HepG2 (cell line): ENCODE measurements around the gene SLC43A3. TPM values are rescaled to one million over a fixed set of nuclear protein-coding genes. Genes with fewer than 3 reads are reported as not detected.
A peak's percentile ranks its signal among the peaks of the same experiment; 100 is the strongest.

Experiments used
- ATAC-seq: fragments of 200-7000 bp; cut with Tn5 transposase; 3 replicates; pipeline ENCODE4 v1.9.1; 2020; ENCODE audit warnings: mild to moderate bottlenecking, moderate library complexity
- BruUV-seq: library from RNA; stranded (reverse); fragments of 400-500 nt; replicated peaks from 2 replicates; lab custom pipeline; 2021; lab: Mats Ljungman, UMichigan
- CTCF ChIA-PET: fragments of 300-600 bp; formaldehyde crosslinking; extraction: SDS; loops from one replicate; lab custom pipeline; 2021; ENCODE audit warnings: low total read pairs, inconsistent platforms, low intra/inter-chr PET ratio; lab: Yijun Ruan, JAX
- POLR2A ChIA-PET: fragments of 350-600 bp; sonication (Branson Sonifier 250); formaldehyde crosslinking; loops from one replicate; lab custom pipeline; 2020; ENCODE audit warnings: antibody characterized with exemption, inconsistent platforms; lab: Yijun Ruan, JAX
- DNase-seq: peaks from one replicate; pipeline ENCODE4 v3.0.0-alpha.2; 2015; ENCODE audit warnings: low spot score
- FAIRE-seq: peaks from 3 replicates; lab custom pipeline; 2011; peaks lifted over from hg19 to GRCh38; lab: Jason Lieb, UNC
- H2AFZ ChIP-seq: one replicate; pipeline ENCODE4 v1.6.1; 2011; ENCODE audit warnings: low read length, inconsistent platforms
- H3K27ac ChIP-seq: fragments of 300-600 bp; 3 replicates; pipeline ENCODE4 v1.8.0; 2011; ENCODE audit warnings: mixed run types, mild to moderate bottlenecking, mixed read lengths, low read length, inconsistent platforms; ENCODE audit not compliant: insufficient read depth; ENCODE audit errors: extremely low read length
- H3K27me3 ChIP-seq, 2 experiments: fragments of 200-600 bp in 1 of 2; 2 replicates in 1 of 2; 3 replicates in 1 of 2; pipeline versions ENCODE4 v1.6.0 to v1.8.0; 2011; ENCODE audit warnings: low read length in 2 of 2, mild to moderate bottlenecking in 2 of 2, moderate library complexity in 2 of 2, inconsistent platforms in 1 of 2; ENCODE audit not compliant: insufficient read depth in 2 of 2, control insufficient read depth in 1 of 2
- H3K36me3 ChIP-seq, 2 experiments: fragments of 200-600 bp in 1 of 2; replicated peaks in 1 of 2; 2 replicates in 1 of 2; 3 replicates in 1 of 2; pipeline versions ENCODE4 v1.5.1 to v1.8.0; 2011; ENCODE audit warnings: low read length in 2 of 2, inconsistent platforms in 1 of 2; ENCODE audit not compliant: insufficient read depth in 2 of 2, control insufficient read depth in 1 of 2
- H3K4me1 ChIP-seq: 2 replicates; pipeline ENCODE4 v1.5.1; 2012; ENCODE audit warnings: low read length, inconsistent platforms; ENCODE audit not compliant: insufficient read depth
- H3K4me2 ChIP-seq: 2 replicates; pipeline ENCODE4 v1.6.0; 2011; ENCODE audit warnings: low read depth, low read length, inconsistent platforms
- H3K4me3 ChIP-seq, 3 experiments: fragments of 200-600 bp in 1 of 3; sonication (generic), shearing (Covaris generic) in 1 of 3; replicated peaks in 1 of 3; 2 replicates each; pipeline ENCODE4 v1.5.1; 2011 to 2016; ENCODE audit warnings: low read length in 3 of 3, inconsistent platforms in 2 of 3, low read depth in 2 of 3, mild to moderate bottlenecking in 2 of 3, control low read depth in 1 of 3, mixed read lengths in 1 of 3; ENCODE audit not compliant: insufficient read depth in 1 of 3
- H3K79me2 ChIP-seq: one replicate; pipeline ENCODE4 v1.6.1; 2011; ENCODE audit warnings: low read length, inconsistent platforms; ENCODE audit not compliant: insufficient read depth
- H3K9ac ChIP-seq: 2 replicates; pipeline ENCODE4 v1.6.0; 2011; ENCODE audit warnings: mild to moderate bottlenecking, low read depth, low read length, inconsistent platforms; ENCODE audit not compliant: insufficient read depth
- H3K9me3 ChIP-seq: 2 replicates; pipeline ENCODE4 v1.5.1; 2012; ENCODE audit warnings: mild to moderate bottlenecking, low read length
- H4K20me1 ChIP-seq: 2 replicates; pipeline ENCODE4 v1.6.0; 2011; ENCODE audit warnings: inconsistent platforms, mild to moderate bottlenecking, low read length, moderate library complexity; ENCODE audit not compliant: insufficient read depth
- CHD2 ChIP-seq: IDR thresholded peaks from 2 replicates; pipeline ENCODE4 v1.6.1; 2011; ENCODE audit warnings: low read depth, low read length, improper control_type of control experiment
- HNRNPH1 ChIP-seq: fragments of 200-400 bp; formaldehyde crosslinking; optimal IDR thresholded peaks from 2 replicates; pipeline ENCODE3; 2017; ENCODE audit warnings: mild to moderate bottlenecking, low read depth, low read length
- POLR2AphosphoS5 ChIP-seq: IDR thresholded peaks from 2 replicates; pipeline ENCODE4 v1.6.1; 2012; ENCODE audit warnings: low read depth, low read length
- PRDM15 ChIP-seq: sonication (generic); formaldehyde crosslinking; IDR thresholded peaks from 2 replicates; pipeline ENCODE4 v1.4.0; 2020; ENCODE audit warnings: missing genetic modification reagents
- RBFOX2 ChIP-seq: fragments of 200-400 bp; formaldehyde crosslinking; IDR thresholded peaks from 2 replicates; pipeline ENCODE4 v1.6.1; 2017; ENCODE audit warnings: low read depth, mild to moderate bottlenecking, low read length
- SAP130 ChIP-seq: IDR thresholded peaks from 2 replicates; pipeline ENCODE4 v1.6.1; 2016; ENCODE audit warnings: low read depth
- SRSF1 ChIP-seq: fragments of 200-400 bp; formaldehyde crosslinking; optimal IDR thresholded peaks from 2 replicates; pipeline ENCODE3; 2017; ENCODE audit warnings: mild to moderate bottlenecking, low read depth, low read length, moderate library complexity
- ZGPAT ChIP-seq: IDR thresholded peaks from 2 replicates; pipeline ENCODE4 v1.6.1; 2016; ENCODE audit warnings: mild to moderate bottlenecking
- ZMYM4 ChIP-seq: sonication (generic); formaldehyde crosslinking; IDR thresholded peaks from 2 replicates; pipeline ENCODE4 v1.8.1; 2023; ENCODE audit warnings: mild to moderate bottlenecking, missing genetic modification reagents
- ZNF12 ChIP-seq: sonication (generic); formaldehyde crosslinking; IDR thresholded peaks from 2 replicates; pipeline ENCODE4 v1.5.0; 2020; ENCODE audit warnings: missing genetic modification reagents
- ZNF512 ChIP-seq: sonication (generic); formaldehyde crosslinking; IDR thresholded peaks from 2 replicates; pipeline ENCODE4 v1.4.0; 2020; ENCODE audit warnings: mild to moderate bottlenecking, missing genetic modification reagents
- ZNF563 ChIP-seq: sonication (generic); formaldehyde crosslinking; IDR thresholded peaks from 2 replicates; pipeline ENCODE4 v1.8.0; 2022; ENCODE audit warnings: mild to moderate bottlenecking, moderate library complexity, missing genetic modification reagents
- ZNF619 ChIP-seq: sonication (generic); formaldehyde crosslinking; IDR thresholded peaks from 2 replicates; pipeline ENCODE4 v1.4.0; 2020; ENCODE audit warnings: mild to moderate bottlenecking, missing genetic modification reagents
- ZZZ3 ChIP-seq: sonication (generic); formaldehyde crosslinking; IDR thresholded peaks from 2 replicates; pipeline ENCODE4 v1.4.0; 2020; ENCODE audit warnings: missing genetic modification reagents, mild to moderate bottlenecking, borderline replicate concordance
- WGBS: methylation state at CpG from one replicate; pipeline ENCODE4 v1.1.6; 2017; ENCODE audit warnings: low lambda C conversion rate; 5-methylcytosine and 5-hydroxymethylcytosine counted together
- in situ Hi-C: cut with HindIII; loops from 2 replicates; pipeline ENCODE4 v1.10.0; 2017; ENCODE audit warnings: low pct_unique_long_range_greater_than_20kb; ENCODE audit not compliant: extremely low pct_ligation_motif_present
- intact Hi-C: fragments of 100-400 bp; cut with micrococcal nuclease; formaldehyde crosslinking; loops from one replicate; pipeline ENCODE4 v1.10.0; 2022; ENCODE audit not compliant: unreplicated experiment
- polyA plus RNA-seq, 8 experiments: library from polyadenylated mRNA; depleted of rRNA in 3 of 8; stranded (reverse) in 7 of 8; unstranded in 1 of 8; fragments of >200 nt; fragmentation: Illumina TruSeq in 4 of 8; extraction: Trizol in 4 of 8; gene quantifications; 2 replicates each; pipeline versions ENCODE4 v1.2.1 to v1.2.3, GENCODE V29; 2011 to 2016; ENCODE audit warnings: low read depth in 4 of 8, missing spikeins in 1 of 8, mixed read lengths in 1 of 8; ENCODE audit not compliant: insufficient read depth in 1 of 8
- total RNA-seq, 5 experiments: library from RNA; depleted of rRNA; stranded (reverse); fragments of >200 nt; fragmentation: Illumina TruSeq; extraction: Trizol; gene quantifications; 2 replicates each; pipeline ENCODE4 v1.2.3, GENCODE V29; 2016; ENCODE audit warnings: low read depth in 1 of 5

SLC43A3 gene
- total and polyA plus RNA-seq, 2 of the 13 experiments (the other 11 are each of a cell fraction or from before 2014, with no cell fraction given): 2.6 TPM; not detected in 1

GRCh38 chr11:57460022-57460757, 33.3 kb upstream of the SLC43A3 start, which contains the start of gene RTN4RL2:
TSS of gene RTN4RL2 (plus strand) at chr11:57460528. CDS start at chr11:57460866, 338 bp downstream.
- Histone ChIP-seq H3K79me2 (no peaks in the 10 kb centered on the region), H3K4me2 (peak within 1 kb of the TSS; percentile 96), H3K4me3 (peak within 1 kb of the TSS; percentile 57 to 75 (median 66)), H3K4me1 (peaks cover 48% of the 10 kb centered on the region), H2AFZ (no peak within 1 kb of the TSS), H3K27ac (no peak within 1 kb of the TSS), H4K20me1 (no peaks in the 10 kb centered on the region), H3K9me3 (no peaks in the 10 kb centered on the region), H3K9ac (peak within 1 kb of the TSS; percentile 50; the same call in 1 of the 2 replicates), H3K36me3 (no peaks in the 10 kb centered on the region), H3K27me3 (peaks cover 3 to 14% of the 10 kb centered on the region in 2 experiments; a peak in 4 of 5 replicates)
- BruUV-seq: no TSS peak
- 1% methylated on average over 25 of the region's 66 CpGs for WGBS
- POLR2A ChIA-PET: interaction anchor here (0.7 to 2.8 kb wide), 9 partner anchors 13 to 303 kb away, joined by 3 to 12 read pairs (median 5); partner anchors contain the start of gene SLC43A1
- no peak for FAIRE-seq
- CTCF ChIA-PET: interaction anchor here (3.9 kb wide), 1 partner anchor 67 kb away, joined by 26 read pairs; no protein-coding TSS in a partner anchor
- ATAC-seq: peak; percentile 39
- intact Hi-C loops: no loop called here
- in situ Hi-C loops: no loop called here
- peak; percentile 48 for DNase-seq
- no peak for TF ChIP-seq ZNF619 (CRISPR knock-in tag)
- TF ChIP-seq ZNF512: no peak
- TF ChIP-seq ZNF12: 0 out of 2 replicates have a peak, but pooled peaks have one; percentile 18
- TF ChIP-seq POLR2AphosphoS5: peak; percentile 52; the same call in 1 of the 2 replicates
- TF ChIP-seq ZZZ3 (CRISPR knock-in tag): no peak
- peak; percentile 0; the same call in 1 of the 2 replicates for TF ChIP-seq ZGPAT
- no peak for TF ChIP-seq HNRNPH1
- TF ChIP-seq PRDM15 (CRISPR knock-in tag): no peak
- no peak for TF ChIP-seq CHD2
- peak; percentile 15; the same call in 1 of the 2 replicates for TF ChIP-seq SAP130 (CRISPR knock-in tag)
- 0 out of 2 replicates have a peak, but pooled peaks have one; percentile 28 for TF ChIP-seq RBFOX2
- TF ChIP-seq ZMYM4: 0 out of 2 replicates have a peak, but pooled peaks have one; percentile 25
- no peak for TF ChIP-seq SRSF1
- no peak for TF ChIP-seq ZNF563
